Peyer's patch (tissue), 4 donors: ENCODE results near the gene CBX8. TPM values are rescaled to one million over a fixed set of nuclear protein-coding genes. Genes with fewer than 3 reads are reported as not detected.
A peak's percentile ranks its signal among the peaks of the same experiment; 100 is the strongest.

ENCODE experiments used
- DNase-seq, 3 donors: peaks; one replicate each; pipeline ENCODE4 v3.0.0-alpha.2; 2017 to 2019
- H3K27ac ChIP-seq, 4 donors: fragments of 200-600 bp; sonication (generic); one replicate each; pipeline ENCODE4 v1.5.1; 2016 to 2019
- H3K27me3 ChIP-seq, 2 donors: fragments of 200-600 bp; sonication (generic); one replicate each; pipeline ENCODE4 v1.5.1; 2019
- H3K36me3 ChIP-seq, 3 donors: fragments of 200-600 bp; sonication (generic); one replicate each; pipeline ENCODE4 v1.5.1; 2016 to 2019
- H3K4me1 ChIP-seq, 4 donors: fragments of 200-600 bp; sonication (generic); one replicate each; pipeline ENCODE4 v1.5.1; 2016 to 2019
- H3K4me3 ChIP-seq, 4 donors: fragments of 200-600 bp; sonication (generic); 1 replicate in 3 of 4; 2 replicates in 1 of 4; pipeline ENCODE4 v1.5.1; 2016 to 2019; ENCODE audit warnings: mild to moderate bottlenecking in 1 of 4
- H3K9me3 ChIP-seq, 4 donors: fragments of 200-600 bp; sonication (generic); one replicate each; pipeline ENCODE4 v1.5.1; 2016 to 2019; ENCODE audit warnings: mild to moderate bottlenecking in 1 of 4
- POLR2A ChIP-seq, 2 donors: fragments of 450-650 bp; IDR thresholded peaks; one replicate each; pipeline ENCODE4 v1.5.1; 2017; ENCODE audit warnings: antibody characterized with exemption in 2 of 2, mild to moderate bottlenecking in 2 of 2, moderate library complexity in 2 of 2
- total RNA-seq, 4 donors: library from RNA; depleted of rRNA; stranded (reverse); fragments of >200 nt; gene quantifications; one replicate each; pipeline ENCODE4 v1.1.0, GENCODE V29; 2016
- TF ChIP-seq, protein P1 (sequence below), 6 experiments: fragments of 450-650 bp in 4 of 6; fragments of 200-600 bp in 2 of 6; sonication (generic) in 1 of 6; IDR thresholded peaks; one replicate each; pipeline ENCODE4 v1.5.1; 2017 to 2019; ENCODE audit warnings: antibody characterized with exemption in 6 of 6, mild to moderate bottlenecking in 3 of 6, moderate library complexity in 1 of 6

The CBX8 gene
- total RNA-seq, 4 donors from 2014 or later = 2.5 to 14.9 (median 3.5) TPM

DNA sequence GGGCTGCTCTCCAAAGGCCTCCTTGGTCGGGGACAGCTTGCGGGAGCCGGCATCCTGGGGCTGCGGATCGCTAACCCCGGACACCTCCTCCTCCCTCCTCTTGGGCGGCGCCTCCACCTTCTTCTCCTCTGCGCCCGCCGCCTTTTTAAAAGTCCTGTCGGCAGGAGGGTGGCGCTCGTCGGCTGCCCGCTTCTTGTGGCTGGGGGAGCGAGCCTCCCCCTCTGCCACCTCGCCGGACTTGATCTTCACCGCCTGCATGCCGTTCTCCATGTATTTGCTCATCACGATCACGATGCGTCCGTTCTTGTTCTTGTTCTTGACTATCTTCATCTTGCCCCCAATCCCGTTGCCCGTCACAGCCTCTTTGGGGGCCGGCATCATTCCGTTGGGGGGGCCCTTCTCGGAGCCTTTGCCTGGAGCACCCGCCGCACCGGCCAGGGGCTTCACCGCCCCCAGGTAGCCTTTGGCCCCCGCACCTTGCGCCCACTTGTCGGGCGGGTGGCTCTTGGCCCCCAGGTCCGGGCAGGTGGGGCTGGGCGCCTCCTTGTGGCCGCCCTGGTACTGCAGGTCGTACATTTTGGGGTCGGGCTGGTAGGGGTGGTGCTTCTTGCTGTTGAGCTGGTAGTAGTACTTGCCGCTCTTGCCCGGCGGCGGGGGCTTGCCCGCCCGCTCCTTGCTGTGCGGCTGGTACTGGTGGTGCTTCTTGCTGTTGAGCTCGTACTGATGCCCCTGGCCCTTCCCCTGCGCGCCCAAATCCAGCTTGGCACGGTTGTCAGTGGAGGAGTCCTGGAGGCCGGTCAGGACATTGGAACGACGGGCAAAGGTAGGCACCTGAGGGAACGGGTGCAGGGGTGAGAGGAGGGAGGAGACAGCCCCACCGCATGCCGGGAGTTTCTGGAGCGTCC is 37.9 kb upstream of the CBX8 start:
- Histone ChIP-seq H3K9me3 (no peaks in the 10 kb centered on the region), H3K27ac (no peak overlapping the region), H3K4me1 (peaks cover 16 to 64% (median 31%) of the 10 kb centered on the region in 4 donors), H3K27me3 (no peaks in the 10 kb centered on the region), H3K4me3 (no peak overlapping the region), H3K36me3 (peaks cover 0 to 18% (median 0%) of the 10 kb centered on the region in 3 donors)
- no peak for DNase-seq
- TF ChIP-seq, protein P1, sequence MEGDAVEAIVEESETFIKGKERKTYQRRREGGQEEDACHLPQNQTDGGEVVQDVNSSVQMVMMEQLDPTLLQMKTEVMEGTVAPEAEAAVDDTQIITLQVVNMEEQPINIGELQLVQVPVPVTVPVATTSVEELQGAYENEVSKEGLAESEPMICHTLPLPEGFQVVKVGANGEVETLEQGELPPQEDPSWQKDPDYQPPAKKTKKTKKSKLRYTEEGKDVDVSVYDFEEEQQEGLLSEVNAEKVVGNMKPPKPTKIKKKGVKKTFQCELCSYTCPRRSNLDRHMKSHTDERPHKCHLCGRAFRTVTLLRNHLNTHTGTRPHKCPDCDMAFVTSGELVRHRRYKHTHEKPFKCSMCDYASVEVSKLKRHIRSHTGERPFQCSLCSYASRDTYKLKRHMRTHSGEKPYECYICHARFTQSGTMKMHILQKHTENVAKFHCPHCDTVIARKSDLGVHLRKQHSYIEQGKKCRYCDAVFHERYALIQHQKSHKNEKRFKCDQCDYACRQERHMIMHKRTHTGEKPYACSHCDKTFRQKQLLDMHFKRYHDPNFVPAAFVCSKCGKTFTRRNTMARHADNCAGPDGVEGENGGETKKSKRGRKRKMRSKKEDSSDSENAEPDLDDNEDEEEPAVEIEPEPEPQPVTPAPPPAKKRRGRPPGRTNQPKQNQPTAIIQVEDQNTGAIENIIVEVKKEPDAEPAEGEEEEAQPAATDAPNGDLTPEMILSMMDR (IDR thresholded peaks at IDR 0.05) = peak; percentile 8 to 58 (median 52)
- no peak for TF ChIP-seq POLR2A (IDR thresholded peaks at IDR 0.05)

DNA sequence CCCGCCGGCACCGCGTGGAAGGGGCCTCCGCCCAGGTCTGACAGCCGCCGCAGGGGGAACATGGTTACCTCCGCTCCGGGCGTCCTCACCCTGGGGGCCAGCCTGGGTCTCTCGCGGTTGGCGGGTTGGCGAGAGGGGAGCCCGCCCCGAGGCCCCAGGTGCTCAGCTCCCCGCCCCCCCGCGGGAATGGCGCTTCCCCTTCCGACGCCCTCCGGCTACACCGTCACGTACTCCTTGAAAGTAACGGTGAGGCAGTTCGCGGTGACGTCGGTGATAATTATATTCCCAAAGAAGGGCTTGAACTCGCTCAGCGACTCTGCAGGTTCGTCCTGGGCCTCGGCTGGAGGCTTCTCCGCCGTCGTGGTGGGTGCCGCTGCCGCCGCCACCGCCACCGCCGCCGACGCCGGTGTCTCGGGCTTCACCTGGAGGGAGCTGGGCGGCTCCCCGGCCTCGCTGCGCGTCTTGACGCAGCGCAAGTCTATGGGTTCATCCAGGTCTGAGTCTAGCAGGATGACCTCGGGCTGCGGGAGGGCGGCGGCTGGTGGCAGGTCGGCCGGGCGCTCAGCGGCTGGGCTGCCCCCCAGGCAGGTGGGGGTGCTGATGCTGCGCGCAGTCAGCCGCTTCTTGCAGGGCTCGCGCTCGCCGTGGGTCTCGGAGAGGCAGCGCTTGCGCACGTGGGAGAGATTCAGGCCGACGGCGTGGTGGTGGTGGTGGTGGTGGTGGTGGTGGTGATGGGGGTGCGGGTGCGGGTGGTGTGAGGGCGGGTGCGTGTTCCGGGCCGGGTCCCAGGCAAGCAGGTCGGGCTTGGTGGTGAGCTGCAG is 37.1 kb upstream of the CBX8 start:
- Histone ChIP-seq H3K36me3 (peaks cover 0 to 18% (median 0%) of the 10 kb centered on the region in 3 donors), H3K9me3 (no peaks in the 10 kb centered on the region), H3K27ac (no peak overlapping the region), H3K4me1 (peaks cover 16 to 61% (median 28%) of the 10 kb centered on the region in 4 donors), H3K27me3 (no peaks in the 10 kb centered on the region), H3K4me3 (no peak overlapping the region)
- TF ChIP-seq POLR2A (IDR thresholded peaks at IDR 0.05) = no peak
- TF ChIP-seq, protein P1 (IDR thresholded peaks at IDR 0.05) = no peak
- no peak for DNase-seq

DNA sequence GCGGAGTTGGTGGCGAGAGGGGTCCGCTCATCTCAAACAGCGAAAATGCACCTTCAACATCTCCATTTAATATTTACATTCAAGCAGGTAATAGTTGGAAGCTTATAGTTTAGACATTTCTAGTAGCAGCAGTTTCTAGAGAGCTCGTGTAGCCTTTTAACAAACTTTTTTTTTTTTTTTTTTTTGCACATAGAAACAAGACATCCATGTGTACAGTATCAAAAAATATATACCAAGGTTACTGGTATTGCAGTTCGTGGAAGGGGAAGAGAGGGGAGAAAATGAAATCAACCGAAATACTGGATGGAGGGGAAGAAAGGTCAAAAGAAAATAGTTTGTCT is 36.2 kb upstream of the CBX8 start:
- H3K27ac ChIP-seq = peak overlapping the region in 1 of 4 donors; percentile 15
- no peaks in the 10 kb centered on the region for H3K27me3 ChIP-seq
- H3K4me3 ChIP-seq = peak overlapping the region in 2 of 4 donors; percentile 31 to 38
- no peaks in the 10 kb centered on the region for H3K9me3 ChIP-seq
- H3K4me1 ChIP-seq = peaks cover 16 to 59% (median 28%) of the 10 kb centered on the region in 4 donors
- no peak for TF ChIP-seq POLR2A (IDR thresholded peaks at IDR 0.05)
- TF ChIP-seq, protein P1 (IDR thresholded peaks at IDR 0.05) = no peak
- peaks cover 0 to 18% (median 0%) of the 10 kb centered on the region in 3 donors for H3K36me3 ChIP-seq
- DNase-seq = no peak

DNA sequence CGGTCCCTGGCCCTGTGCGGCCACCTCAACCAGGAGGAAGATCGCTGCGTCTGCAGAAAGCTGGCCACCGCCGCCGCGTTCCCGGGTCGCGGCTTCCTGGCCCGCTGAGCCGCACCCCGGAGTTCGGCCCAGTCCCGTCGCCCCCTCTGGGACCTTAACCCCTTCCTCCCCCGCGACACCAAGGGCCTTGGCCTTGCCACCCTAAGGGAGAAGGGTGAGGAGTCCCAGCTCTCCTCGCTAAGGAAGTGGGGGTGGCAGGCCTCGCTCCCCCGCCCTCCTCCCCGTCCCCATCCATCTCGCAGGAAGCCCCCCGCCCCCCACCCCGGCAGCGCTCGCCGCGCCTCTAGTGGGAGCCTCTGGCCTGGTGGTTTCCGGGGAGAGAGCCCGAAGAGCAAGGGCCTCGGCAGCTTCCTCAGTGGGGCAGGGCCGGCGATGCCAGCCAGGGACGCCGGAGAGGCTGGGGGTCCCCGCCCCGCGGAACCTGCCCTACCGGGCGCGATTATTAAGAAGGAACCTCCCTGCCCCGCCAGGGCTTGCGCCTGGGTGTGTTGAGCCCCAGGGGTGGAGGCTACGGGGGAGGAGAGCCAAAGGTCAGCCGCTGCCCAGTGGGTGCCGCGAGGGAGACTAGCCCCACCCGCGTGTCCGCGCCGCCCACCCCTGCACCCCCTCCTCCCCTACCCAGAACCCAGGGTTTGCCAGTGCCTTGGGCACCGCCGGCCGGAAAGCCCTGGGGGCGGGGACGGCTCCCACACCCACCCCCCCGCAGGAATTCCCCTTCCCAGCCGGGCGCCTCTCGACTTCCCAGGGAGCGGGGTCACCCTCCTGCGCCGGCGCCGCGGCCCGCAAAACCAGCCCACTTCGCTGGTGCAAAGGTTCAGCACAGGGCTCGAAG is 35.6 kb upstream of the CBX8 start:
- no peak for TF ChIP-seq POLR2A (IDR thresholded peaks at IDR 0.05)
- TF ChIP-seq, protein P1 (IDR thresholded peaks at IDR 0.05) = no peak
- Histone ChIP-seq H3K27ac (peak overlapping the region in 2 of 4 donors; percentile 15 to 42), H3K4me1 (peaks cover 16 to 53% (median 27%) of the 10 kb centered on the region in 4 donors), H3K9me3 (no peaks in the 10 kb centered on the region), H3K27me3 (no peaks in the 10 kb centered on the region), H3K36me3 (peaks cover 0 to 18% (median 0%) of the 10 kb centered on the region in 3 donors), H3K4me3 (peak overlapping the region in 3 of 4 donors; percentile 6 to 38 (median 31))
- no peak for DNase-seq
